SKM-1 treated with dmso at 0.1 percent for 144 hours (cell line): Measurements from ENCODE around the gene PRODH.
"Not testable (repeated sequence)": the region's sequence is repeated elsewhere in the genome, so short reads cannot be mapped to it uniquely, and the experiment has no call there.

ENCODE experiments used
- DNase-seq: peaks from one replicate; lab custom pipeline; 2025; ENCODE audit not compliant: unreplicated experiment; lab: John Stamatoyannopoulos, UW

PRODH gene

DNA sequence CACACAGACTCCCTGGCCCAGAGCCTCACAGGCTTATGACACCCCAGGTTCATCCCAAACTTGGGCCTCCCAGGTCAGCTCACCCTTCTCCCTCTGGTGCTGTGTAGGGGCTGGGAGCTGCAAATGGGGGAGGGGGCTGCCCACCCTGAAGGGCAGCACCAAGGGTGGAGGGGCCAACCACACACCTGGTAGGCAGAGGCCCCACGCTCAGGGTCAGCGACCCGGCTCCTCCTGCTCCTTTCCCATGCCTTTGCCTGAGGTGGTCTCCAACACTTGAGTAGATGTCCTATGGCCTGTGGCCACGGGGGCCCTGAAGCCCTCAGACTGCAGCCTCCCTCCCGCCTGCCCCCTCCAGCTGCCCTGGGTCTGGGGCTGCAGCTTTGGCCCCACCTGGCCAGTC, 26.5 kb downstream of the PRODH start:
- no peak for DNase-seq

DNA sequence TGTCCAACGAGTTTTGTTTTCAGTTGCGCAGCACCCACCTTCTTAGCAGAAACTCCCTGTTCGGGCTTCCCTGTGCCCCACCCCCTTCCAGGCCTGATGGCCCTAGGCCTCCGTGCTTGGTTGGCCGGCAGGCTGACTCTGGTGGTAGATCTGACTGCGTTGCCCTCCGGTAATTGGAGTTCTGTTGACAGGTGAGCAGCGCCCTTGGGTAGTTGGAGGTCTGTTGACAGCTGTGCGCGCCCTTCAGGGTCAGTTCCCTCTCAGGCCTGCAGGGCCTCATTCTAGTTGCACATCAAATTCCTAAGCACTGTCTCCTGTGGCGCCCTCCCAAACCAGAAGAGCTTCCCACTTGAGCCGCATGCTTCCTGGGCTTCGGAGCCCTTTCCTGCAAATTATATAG, 29.2 kb downstream of the PRODH start:
- no peak for DNase-seq

DNA sequence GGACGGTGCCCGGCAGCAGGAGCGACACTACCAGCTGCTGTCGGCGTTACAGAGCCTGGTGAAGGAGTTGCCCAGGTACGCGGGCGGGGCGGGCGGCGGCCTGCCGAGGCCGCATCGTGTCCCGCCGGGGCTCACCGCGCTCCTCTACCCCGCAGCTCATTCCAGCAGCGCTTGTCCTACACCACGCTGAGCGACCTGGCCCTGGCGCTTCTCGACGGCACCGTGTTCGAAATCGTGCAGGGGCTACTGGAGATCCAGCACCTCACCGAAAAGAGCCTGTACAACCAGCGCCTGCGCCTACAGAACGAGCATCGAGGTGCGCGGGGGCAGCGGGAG, 29.7 kb downstream of the PRODH start:
- DNase-seq: not testable (repeated sequence)

DNA sequence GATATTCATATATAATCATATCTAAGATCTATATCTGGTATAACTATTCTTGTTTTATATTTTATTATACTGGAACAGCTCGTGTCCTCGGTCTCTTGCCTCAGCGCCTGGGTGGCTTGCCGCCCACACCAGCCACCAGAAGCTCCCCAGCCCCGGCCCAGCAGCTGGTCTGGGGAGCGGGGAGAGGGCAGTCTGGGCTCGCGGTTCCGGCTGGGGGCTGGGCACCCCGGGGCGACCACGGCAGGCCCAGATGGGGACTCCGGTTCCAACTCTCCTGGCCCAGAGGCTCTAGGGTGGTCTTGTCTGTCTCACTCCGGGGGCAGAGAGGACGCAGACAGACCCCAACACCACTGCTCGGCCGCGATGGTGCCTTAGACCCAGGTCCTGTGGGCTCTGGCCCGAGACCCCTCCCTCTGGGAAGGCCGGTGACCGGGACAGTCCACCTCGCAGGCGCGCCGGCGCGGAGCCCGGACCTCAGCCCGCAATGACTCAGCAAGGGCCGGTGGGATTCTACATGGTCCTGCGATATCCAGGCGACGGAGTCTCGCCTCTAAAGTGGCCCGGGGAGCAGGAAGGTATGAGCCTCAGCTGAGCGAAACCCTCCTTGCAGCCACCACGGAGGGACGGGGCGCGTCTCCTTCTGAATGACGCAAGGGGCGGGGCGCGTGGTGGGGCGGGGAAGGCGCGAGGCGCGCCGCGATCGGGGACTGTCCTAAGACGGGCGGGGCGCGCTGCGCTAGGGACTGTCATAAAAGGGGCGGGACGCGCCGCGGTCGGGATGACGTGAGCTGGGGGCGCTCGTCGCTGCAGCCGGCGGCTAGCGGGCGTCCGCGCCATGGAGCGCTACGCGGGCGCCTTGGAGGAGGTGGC, 30.3 kb downstream of the PRODH start, which contains the start of gene DGCR6:
Gene DGCR6, plus strand, starts transcription at position 781 of the 870 bp plus-strand sequence. Its CDS starts 55 bp downstream, at position 836.
- DNase-seq: no peak

DNA sequence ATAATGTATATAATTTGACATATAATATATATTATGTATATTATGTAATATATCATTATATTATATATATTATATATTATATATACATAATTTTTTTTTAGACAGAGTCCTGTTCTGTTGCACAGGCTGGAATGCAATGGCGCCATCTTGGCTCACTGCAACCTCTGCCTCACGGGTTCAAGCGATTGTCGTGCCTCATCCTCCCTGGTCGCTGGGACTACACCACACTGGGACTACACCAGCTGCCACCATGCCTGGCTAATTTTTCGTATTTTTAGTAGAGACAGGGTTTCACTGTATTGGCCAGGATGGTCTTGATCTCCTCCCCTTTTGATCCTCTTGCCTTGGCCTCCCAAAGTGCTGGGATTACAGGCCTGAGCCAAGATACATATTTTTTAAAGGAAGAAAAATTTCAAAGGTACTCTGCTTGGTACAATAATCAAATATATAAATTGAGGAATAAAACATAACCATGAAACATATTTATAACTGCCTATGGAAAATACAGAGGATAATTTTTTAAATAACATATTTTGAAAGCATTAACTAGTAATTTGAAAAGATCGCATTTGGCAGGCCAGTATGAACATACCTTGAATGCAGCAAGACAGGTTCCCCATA, 39.9 kb downstream of the PRODH start:
- not testable (repeated sequence) for DNase-seq

DNA sequence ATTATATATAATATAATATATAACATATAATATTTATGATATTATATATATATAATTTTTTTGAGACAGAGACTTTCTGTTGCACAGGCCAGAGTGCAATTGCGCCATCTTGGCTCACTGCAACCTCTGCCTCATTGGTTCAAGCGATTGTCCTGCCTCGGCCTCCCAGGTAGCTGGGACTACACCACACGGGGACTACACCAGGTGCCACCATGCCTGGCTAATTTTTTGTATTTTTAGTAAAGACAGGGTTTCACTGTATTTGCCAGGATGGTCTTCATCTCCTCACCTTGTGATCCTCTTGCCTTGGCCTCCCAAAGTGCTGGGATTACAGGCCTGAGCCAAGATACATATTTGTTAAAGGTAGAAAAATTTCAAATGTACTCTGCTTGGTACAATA, 42.3 kb downstream of the PRODH start:
- DNase-seq: not testable (repeated sequence)

DNA sequence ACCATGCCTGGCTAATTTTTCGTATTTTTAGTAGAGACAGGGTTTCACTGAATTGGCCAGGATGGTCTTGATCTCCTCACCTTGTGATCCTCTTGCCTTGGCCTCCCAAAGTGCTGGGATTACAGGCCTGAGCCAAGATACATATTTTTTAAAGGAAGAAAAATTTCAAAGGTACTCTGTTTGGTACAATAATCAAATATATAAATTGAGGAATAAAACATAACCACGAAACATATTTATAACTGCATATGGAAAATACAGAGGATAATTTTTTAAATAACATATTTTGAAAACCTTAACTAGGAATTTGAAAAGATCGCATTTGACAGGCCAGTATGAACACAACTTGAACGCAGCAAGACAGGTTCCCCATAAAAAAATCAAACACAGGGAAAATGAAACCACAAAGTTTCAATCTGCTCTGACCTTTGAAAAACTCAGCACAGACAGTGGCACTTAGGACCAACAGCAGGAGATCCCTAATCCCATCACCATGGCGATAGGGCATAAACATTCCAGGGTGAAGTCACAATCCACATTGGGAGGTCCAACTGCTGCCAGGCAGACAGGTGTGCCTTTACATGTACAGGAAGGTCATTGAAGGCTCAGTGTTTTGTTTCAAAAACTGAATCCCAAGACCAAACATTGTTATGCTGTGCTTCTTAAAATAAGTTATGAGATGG, 45.4 kb downstream of the PRODH start:
- DNase-seq: not testable (repeated sequence)

DNA sequence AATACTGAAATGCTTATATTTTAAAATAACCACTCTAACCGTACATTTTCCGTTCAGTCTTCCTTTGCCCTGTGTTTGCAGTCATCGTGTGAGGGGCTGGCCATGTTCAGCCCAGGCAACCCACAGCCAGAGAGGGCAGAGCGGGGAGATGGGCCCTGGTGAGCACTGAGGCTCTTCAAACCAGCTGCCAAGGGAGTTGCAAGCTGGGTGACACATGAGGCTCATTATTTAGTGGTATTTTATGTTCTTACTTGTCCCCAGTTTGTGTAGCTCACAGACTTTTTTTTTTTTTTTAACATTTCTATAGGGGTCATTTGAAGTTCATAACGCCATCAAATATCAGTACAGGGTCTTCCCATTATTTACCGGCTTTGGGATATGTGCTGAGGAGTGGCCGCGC, 48.0 kb downstream of the PRODH start:
- no peak for DNase-seq

DNA sequence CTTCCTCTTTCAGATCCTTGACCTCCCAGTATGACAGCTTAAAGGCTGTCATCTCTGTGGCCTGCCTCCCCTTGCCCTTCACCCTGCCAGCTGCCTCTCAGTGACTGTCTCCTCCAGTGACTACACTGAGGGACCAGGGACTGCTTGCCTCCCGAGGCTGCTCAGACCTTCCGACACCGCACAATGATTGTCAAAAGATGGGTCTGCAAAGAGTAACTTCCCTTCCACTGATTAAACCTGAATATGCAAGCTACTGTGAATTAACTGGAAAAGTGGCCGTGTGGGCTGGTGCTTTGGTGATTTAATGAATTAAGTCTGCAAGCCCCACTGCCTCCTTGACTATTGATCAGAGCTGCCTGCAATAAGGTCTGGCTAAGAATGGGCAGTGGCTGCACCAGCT, 51.6 kb downstream of the PRODH start:
- DNase-seq: not testable (repeated sequence)

DNA sequence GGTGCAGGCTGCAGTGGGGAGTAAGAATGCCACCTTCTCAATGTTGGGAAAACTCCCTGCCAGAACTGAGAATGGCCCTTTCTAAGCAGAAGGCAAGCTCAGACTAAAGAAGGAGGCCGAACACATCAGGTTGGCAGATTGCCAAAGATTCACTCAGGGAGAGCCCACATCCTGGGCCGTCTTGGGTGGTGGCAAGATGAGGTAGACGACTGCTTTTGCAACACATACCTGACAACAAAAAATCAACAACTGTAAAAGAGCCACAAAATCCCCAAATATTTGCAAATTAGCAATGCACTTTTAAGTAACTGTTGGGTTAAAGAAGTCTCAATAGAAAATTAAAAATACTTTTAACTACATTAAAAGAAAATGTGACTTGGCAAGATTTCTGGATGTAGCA, 54.8 kb downstream of the PRODH start:
- DNase-seq: not testable (repeated sequence)
